Tongue (tissue), 2 donors: Measurements from ENCODE around the gene PHACTR2. TPM values are rescaled to one million over a fixed set of nuclear protein-coding genes. Genes with fewer than 3 reads are reported as not detected.
A peak's percentile ranks its signal among the peaks of the same experiment; 100 is the strongest.
"Not testable (repeated sequence)": the region's sequence is repeated elsewhere in the genome, so short reads cannot be mapped to it uniquely, and the experiment has no call there.

Experiments used
- DNase-seq: peaks from one replicate; pipeline ENCODE4 v3.0.0-alpha.2; 2015
- total RNA-seq: library from RNA; depleted of rRNA; stranded (reverse); fragments of >200 nt; gene quantifications from one replicate; pipeline ENCODE4 v1.2.3, GENCODE V29; 2014

PHACTR2 gene
- total RNA-seq, 1 donor from 2014 or later, result 121 TPM

GRCh38 chr6:143811501-143812157 is 133.9 kb downstream of the PHACTR2 start:
- DNase-seq, result no peak

DNA sequence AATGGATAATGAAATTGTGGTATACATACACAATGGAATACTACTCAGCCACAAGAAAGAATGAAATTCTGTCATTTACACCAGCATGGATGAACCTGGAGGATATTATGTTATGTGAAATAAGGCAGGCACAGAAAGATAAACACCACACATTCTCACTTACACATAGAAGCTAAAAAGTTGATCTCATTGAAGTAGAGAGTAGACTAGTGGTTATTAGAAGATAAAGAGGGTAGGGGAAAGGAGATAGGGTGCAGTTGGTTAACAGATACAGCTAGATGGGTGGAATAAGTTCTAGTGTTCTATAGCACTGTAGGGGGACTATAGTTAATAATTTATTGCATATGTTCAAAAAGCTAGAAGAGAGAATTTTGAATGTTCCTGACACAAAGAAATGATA is 139.9 kb downstream of the PHACTR2 start:
- DNase-seq, result no peak

- DNase-seq, result no peak
These were observed 143.6 kb downstream of the PHACTR2 start for GRCh38 chr6:143821359-143821758.

- no peak for DNase-seq
These were observed 144.8 kb downstream of the PHACTR2 start for GRCh38 chr6:143822584-143823024.

DNA sequence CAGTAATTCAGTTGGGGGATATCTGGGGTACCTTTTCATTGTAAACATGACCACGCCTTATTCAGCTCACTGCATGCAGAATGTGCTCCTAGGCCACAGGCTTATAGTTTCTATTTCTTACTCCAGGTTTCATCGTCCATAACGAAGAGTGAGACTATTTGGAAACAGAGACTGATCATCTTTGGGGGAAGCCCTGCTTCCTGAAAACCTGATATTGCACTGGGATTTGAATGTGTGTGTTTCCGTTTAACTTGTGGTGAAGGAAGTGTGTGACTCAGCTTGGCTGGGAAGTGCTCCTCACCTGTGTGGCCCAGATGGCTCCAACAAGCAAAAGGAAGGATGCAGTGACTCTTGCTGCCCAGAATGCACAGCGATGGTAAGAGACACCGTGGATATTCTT is 145.8 kb downstream of the PHACTR2 start:
- no peak for DNase-seq

GRCh38 chr6:143828572-143828971 is 150.8 kb downstream of the PHACTR2 start:
- peak; percentile 71 for DNase-seq

- no peak for DNase-seq
These were observed 158.4 kb downstream of the PHACTR2 start for GRCh38 chr6:143836150-143836549.

GRCh38 chr6:143838395-143838794 is 160.6 kb downstream of the PHACTR2 start:
- no peak for DNase-seq

DNA sequence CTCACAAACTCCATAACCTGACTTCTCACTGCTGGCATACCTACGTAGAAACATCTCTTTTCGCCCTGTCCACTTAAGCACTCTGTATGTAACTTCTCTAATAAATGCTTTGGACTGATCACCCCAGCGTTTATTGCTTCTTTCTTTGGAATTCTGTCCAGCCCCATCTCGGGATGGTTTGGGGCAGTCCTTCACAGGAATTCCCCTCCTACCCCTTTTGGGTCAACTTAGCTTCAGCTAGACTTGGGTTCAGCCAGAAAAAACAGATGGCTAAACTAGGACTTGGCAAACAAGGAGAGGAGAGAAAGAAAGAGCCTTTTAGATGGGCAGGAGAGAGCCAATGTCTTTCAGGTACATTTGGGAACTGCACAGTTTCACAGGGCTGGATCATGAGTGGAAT is 161.4 kb downstream of the PHACTR2 start:
- peak; percentile 11 for DNase-seq

DNA sequence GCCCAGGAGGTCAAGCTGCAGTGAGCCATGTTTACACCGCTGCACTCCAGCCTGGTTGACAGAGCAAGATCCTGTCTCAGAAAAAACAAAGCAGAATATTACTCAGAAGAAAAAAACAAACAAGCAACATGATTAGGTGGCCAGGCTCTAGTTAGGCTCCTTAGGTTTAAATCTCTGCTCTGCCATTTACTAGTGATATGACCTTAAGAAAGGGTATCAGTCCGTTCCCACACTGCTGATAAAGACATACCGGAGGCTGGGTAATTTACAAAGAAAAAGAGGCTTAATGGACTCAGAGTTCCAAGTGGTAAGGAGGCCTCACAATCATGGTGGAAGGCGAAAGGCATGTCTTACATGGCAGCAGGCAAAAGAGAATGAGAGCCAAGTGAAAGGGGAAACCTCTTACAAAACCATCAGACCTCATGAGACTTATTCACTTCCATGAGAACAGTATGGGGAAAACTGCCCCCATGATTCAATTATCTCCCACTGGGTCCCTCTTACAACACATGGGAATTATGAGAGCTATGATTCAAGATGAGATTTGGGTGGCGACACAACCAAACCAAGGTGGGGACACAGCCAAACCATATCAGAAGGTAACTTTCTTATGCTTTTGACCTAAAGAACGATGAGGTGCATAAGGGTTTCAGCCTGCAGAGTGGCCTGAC is 163.0 kb downstream of the PHACTR2 start:
- DNase-seq, result no peak

- DNase-seq, result no peak
These were observed 164.7 kb downstream of the PHACTR2 start for GRCh38 chr6:143842461-143842901.

DNA sequence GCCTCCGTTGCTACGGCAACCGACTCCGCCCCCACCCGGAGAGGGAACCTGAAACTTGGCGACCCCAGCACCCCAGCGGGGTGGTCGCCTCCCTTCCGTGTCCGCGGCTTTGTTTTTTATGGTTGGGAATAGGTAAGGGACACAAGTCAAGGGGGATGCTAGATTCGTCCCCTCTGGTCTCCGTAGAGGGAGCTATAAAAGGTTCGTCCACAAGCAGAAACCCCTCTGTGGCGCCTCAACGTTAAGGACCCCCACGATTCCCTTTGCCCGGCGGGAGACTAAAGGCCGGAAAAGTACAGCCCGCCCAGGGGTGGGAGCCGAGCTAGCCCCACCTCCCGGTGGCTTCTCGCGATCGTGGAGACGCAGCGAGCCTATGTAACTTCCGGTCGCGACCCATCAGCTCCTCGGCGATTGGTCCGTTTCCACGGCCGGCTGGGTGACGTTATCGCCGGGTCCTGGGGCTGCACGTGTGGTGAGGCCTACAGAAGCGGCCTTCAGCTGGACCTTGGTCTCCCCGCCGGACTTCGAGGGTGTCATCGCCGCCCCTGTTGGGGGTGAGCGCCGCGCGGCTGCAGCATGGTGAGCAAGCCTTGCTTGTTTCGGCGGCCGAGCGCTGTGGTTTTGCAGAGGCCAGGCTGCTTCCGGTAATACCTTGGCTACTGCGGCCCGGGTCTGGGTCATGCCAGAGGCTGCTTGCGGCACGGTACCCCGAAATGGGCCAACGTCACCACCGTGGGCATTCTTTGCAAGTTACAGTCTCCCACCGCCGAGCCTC is 165.3 kb downstream of the PHACTR2 start, which contains the start of gene LTV1:
Gene LTV1 (plus strand): TSS at position 437 of the 775 bp plus-strand sequence. CDS start 140 bp downstream, at position 577.
- DNase-seq, result peak; percentile 99

DNA sequence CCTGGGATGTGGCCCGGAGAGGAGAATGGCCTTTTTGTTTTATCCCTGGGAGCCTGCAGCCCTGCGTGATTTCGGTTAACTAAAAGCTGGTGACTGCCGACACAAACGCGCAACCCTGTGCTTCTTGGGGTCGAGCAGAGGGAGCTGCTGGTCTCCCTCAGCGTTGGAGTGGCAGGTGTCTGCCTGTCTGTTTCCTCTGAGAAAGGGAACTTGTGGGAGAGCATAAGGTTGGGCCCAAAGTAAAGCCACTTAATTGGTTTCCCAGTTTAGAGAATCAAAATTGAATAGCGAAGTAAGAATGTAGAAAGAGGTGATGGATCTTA is 165.9 kb downstream of the PHACTR2 start:
- DNase-seq, result no peak

GRCh38 chr6:143844006-143844405 is 166.2 kb downstream of the PHACTR2 start:
- peak; percentile 19 for DNase-seq

- no peak for DNase-seq
These were observed 167.3 kb downstream of the PHACTR2 start for GRCh38 chr6:143845033-143845432.

GRCh38 chr6:143851706-143852105 is 173.9 kb downstream of the PHACTR2 start:
- DNase-seq, result not testable (repeated sequence)

- DNase-seq, result not testable (repeated sequence)
These were observed 177.3 kb downstream of the PHACTR2 start for GRCh38 chr6:143855057-143855456.

GRCh38 chr6:143856762-143857161 is 179.0 kb downstream of the PHACTR2 start:
- DNase-seq, result not testable (repeated sequence)

DNA sequence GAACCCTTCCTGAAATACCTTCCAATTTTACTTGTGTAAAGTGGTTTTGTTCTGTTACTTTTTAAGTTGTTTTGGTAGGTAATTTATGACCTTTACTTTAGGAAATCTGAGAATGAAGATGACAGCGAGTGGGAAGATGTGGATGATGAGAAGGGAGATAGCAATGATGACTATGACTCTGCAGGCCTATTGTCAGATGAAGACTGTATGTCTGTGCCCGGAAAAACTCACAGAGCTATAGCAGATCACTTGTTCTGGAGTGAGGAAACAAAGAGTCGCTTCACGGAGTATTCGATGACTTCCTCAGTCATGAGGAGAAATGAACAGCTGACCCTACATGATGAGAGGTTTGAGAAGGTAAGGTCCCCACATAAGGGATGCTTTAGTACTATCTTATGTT is 179.9 kb downstream of the PHACTR2 start:
- no peak for DNase-seq

GRCh38 chr6:143859891-143860660 is 182.3 kb downstream of the PHACTR2 start:
- no peak for DNase-seq

- DNase-seq, result peak; percentile 79
These were observed 186.0 kb downstream of the PHACTR2 start for GRCh38 chr6:143863771-143864170.

DNA sequence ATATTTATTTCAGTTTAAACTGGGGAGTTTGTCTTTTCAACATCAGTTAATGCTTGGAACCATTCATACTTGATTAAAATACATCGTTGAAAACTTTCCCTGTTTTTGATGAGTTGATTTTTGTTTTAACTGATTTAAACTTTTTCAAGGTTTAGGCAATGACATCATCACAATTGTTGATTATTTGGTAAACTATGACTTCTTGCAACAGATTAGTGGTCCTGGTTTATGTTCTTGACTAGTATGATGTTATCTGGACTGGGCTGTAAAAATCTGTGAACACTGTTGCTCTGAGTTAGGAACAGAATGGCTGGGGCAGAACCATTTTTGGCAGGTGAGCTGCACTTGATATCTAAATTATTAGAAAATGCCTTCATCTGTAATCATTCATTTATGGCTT is 186.5 kb downstream of the PHACTR2 start, which contains the start of gene ZC2HC1B:
Gene ZC2HC1B (plus strand): TSS at position 241 of the 400 bp plus-strand sequence. CDS start 66 bp downstream, at position 307.
- DNase-seq, result no peak
